Glutamatergic neuron (in vitro differentiated cells): ENCODE data around the gene BARX2. TPM values are rescaled to one million over a fixed set of nuclear protein-coding genes. Genes with fewer than 3 reads are reported as not detected.

Experiments used
- DNase-seq: peaks from one replicate; pipeline ENCODE4 v3.0.0; 2022
- H3K27ac Mint-ChIP-seq: one replicate; pipeline ENCODE4 v1.8.0; 2020; ENCODE audit warnings: mild to moderate bottlenecking, mixed read lengths, inconsistent platforms; ENCODE audit not compliant: unreplicated experiment
- H3K27me3 Mint-ChIP-seq: one replicate; pipeline ENCODE4 v1.8.0; 2020; ENCODE audit warnings: mild to moderate bottlenecking, moderate library complexity, mixed read lengths, inconsistent platforms; ENCODE audit not compliant: unreplicated experiment
- H3K36me3 Mint-ChIP-seq: one replicate; pipeline ENCODE4 v1.8.0; 2020; ENCODE audit warnings: mild to moderate bottlenecking, mixed read lengths, inconsistent platforms; ENCODE audit not compliant: unreplicated experiment
- H3K4me1 Mint-ChIP-seq: one replicate; pipeline ENCODE4 v1.8.0; 2020; ENCODE audit warnings: mild to moderate bottlenecking, low read depth, mixed read lengths, inconsistent platforms; ENCODE audit not compliant: unreplicated experiment
- H3K4me3 Mint-ChIP-seq: one replicate; pipeline ENCODE4 v1.8.0; 2020; ENCODE audit warnings: mild to moderate bottlenecking, mixed read lengths, inconsistent platforms; ENCODE audit not compliant: unreplicated experiment
- H3K9me3 Mint-ChIP-seq: one replicate; pipeline ENCODE4 v1.8.0; 2020; ENCODE audit warnings: mild to moderate bottlenecking, moderate library complexity, mixed read lengths, inconsistent platforms; ENCODE audit not compliant: unreplicated experiment
- total RNA-seq: library from RNA; stranded (reverse); fragmentation: NEBNext Ultra II Directional; extraction: Animal tissue kit (Norgen Biotek cat#: 25700); gene quantifications from one replicate; pipeline ENCODE4 v1.2.1, GENCODE V29; 2021; ENCODE audit not compliant: unreplicated experiment
- TF ChIP-seq, protein P1 (sequence below): fragments of 200-600 bp; sonication (generic); IDR thresholded peaks from one replicate; pipeline ENCODE4 v1.5.0; 2021; ENCODE audit not compliant: partially characterized antibody, unreplicated experiment

Gene BARX2
- total RNA-seq, 1 donor from 2014 or later, result not detected

DNA sequence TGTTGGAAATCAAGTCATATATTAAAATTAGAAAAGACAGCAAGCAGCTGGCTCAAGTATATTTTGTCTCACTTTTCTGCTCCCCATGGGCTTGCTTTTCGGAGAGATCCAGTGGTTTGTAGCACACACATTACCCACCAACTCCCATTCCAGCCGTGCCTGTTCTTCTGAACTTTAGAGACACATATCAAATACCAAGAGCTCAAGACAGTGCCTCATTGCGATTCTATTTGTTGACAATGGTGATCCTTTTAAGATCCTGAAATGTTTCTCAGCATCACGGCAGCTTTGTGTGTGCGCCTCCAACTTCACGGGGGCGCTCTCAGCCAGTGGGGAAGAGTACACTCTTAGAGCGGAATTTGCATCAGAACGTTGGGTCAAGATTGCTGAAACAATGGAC lies 52.9 kb downstream of the BARX2 start:
- TF ChIP-seq, protein P1, sequence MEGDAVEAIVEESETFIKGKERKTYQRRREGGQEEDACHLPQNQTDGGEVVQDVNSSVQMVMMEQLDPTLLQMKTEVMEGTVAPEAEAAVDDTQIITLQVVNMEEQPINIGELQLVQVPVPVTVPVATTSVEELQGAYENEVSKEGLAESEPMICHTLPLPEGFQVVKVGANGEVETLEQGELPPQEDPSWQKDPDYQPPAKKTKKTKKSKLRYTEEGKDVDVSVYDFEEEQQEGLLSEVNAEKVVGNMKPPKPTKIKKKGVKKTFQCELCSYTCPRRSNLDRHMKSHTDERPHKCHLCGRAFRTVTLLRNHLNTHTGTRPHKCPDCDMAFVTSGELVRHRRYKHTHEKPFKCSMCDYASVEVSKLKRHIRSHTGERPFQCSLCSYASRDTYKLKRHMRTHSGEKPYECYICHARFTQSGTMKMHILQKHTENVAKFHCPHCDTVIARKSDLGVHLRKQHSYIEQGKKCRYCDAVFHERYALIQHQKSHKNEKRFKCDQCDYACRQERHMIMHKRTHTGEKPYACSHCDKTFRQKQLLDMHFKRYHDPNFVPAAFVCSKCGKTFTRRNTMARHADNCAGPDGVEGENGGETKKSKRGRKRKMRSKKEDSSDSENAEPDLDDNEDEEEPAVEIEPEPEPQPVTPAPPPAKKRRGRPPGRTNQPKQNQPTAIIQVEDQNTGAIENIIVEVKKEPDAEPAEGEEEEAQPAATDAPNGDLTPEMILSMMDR, result no peak
- no peak for DNase-seq
- no peaks in the 10 kb centered on the region for H3K4me1 Mint-ChIP-seq
- H3K27ac Mint-ChIP-seq, result no peak overlapping the region
- no peaks in the 10 kb centered on the region for H3K9me3 Mint-ChIP-seq
- H3K4me3 Mint-ChIP-seq, result no peak overlapping the region
- peaks cover 5% of the 10 kb centered on the region for H3K36me3 Mint-ChIP-seq
- peaks cover 4% of the 10 kb centered on the region for H3K27me3 Mint-ChIP-seq

DNA sequence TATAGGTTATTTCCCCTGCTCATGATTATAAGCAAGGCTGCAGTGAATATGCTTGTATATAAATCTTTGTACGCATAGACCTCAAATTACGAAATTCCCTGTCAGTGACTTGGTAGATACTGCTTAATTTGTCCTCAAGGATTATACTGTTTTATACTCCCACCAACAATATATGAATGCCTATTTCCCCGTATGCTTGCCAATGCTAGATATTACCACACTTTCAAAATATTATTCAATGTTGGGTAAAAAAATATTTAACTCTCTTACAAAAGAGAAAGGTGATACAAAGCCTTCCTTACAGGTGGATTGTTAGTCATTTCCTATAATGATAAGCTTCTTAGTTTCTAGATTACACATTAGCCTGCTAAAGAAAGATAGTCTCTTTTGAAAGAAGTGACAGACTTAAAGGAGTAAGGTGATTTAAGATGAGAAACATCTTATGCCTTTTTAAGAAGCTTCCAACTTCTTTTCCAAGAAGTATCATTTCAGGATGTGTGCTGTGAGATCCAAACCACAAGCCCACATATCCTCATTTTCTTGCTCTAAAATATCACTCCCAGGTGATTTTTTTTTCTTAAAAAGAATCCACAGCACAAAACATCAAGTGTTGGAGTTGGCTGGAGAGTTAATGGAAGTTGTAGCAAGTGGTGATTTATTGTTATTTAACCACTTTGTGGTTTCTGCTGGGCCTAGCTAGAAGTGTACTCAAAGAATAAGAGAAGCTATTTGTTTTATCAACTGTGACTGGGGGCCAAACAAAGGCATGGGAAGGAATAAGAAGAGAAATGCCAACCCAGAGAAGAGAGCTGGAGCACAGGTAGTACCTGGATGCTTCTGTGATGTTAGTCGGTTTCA lies 59.2 kb downstream of the BARX2 start:
- Mint-ChIP-seq H3K9me3 (peaks cover 2% of the 10 kb centered on the region), H3K27me3 (peaks cover 6% of the 10 kb centered on the region), H3K36me3 (peaks cover 5% of the 10 kb centered on the region), H3K4me1 (no peaks in the 10 kb centered on the region), H3K4me3 (no peak overlapping the region), H3K27ac (no peak overlapping the region)
- no peak for DNase-seq
- TF ChIP-seq, protein P1, result no peak

DNA sequence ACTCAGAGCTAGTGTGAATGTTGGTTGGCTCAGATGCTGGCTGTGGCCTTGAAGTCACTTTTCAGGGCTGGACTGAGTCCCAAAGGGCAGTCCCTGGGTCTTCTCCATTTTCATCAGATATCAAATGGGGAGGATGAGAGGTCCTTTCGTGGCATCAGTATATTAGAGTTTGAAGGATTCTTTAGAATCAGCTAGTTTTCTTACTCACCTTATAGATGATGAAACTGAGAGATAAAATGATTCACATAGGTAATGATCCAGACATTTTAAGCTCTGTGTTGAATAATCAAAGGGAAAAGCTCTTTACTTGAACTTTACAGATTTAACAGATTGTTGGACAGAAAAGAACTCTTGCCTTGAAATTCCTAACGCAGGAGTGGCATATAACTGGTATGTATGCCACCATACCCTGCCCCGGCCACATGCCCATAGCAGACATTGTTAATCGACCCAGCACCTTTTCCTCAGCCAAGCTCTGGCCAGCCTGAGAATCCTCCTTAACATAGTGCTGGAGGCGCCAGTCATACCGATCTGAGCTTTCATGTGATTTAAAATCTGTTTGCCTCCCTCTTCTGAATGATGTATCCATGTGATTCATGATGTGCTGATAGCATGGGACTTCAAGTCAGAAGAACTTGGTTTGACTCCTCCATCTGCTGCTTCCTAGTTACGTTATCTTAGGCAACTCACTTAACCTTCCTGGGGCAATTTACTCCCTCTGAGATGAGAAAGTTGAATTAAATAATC lies 60.0 kb downstream of the BARX2 start:
- TF ChIP-seq, protein P1, result no peak
- Mint-ChIP-seq H3K4me1 (no peaks in the 10 kb centered on the region), H3K4me3 (no peak overlapping the region), H3K27ac (no peak overlapping the region), H3K27me3 (peaks cover 6% of the 10 kb centered on the region), H3K36me3 (peaks cover 5% of the 10 kb centered on the region), H3K9me3 (peaks cover 2% of the 10 kb centered on the region)
- no peak for DNase-seq

DNA sequence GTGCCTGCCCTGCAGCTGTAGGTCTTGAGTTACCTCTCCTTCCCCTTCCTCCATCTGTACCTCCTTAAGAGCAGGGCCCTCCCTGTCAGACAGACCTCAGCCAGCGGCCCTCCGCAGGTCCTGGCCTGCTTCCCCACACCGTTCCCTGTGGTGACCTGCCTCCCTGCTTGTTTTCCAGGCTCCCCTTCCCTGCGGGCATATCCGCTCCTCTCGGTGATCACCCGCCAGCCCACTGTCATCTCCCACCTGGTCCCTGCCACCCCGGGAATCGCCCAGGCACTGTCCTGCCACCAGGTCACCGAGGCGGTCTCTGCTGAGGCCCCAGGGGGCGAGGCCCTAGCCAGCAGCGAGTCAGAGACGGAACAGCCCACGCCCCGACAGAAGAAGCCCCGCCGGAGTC lies 60.9 kb downstream of the BARX2 start:
- Mint-ChIP-seq H3K36me3 (no peaks in the 10 kb centered on the region), H3K4me3 (no peak overlapping the region), H3K27me3 (peaks cover 6% of the 10 kb centered on the region), H3K9me3 (peaks cover 2% of the 10 kb centered on the region), H3K27ac (no peak overlapping the region), H3K4me1 (no peaks in the 10 kb centered on the region)
- no peak for DNase-seq
- TF ChIP-seq, protein P1, result no peak
